Measurements from ENCODE around the gene TFRC.
"Not testable (repeated sequence)": the region's sequence is repeated elsewhere in the genome, so short reads cannot be mapped to it uniquely, and the experiment has no call there.

The TFRC gene

DNA sequence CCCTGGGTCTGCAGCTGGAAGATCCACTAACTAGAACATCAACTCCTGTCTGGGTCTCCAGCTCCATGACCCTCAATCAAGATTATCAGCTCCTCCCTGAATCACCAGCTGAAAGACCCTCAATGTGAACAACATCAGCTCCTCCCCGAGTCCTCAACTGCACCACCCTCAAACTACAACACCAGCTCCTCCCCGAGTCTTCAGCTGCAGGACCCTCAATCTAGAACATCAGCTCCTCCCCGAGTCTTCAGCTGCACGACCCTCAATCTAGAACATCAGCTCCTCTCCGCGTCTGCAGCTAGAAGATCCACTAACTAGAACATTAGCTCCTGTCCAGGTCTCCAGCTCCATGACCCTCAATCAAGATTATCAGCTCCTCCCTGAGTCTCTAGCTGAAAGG is 79.2 kb downstream of the TFRC start:
- not testable (repeated sequence) for DNase-seq

DNA sequence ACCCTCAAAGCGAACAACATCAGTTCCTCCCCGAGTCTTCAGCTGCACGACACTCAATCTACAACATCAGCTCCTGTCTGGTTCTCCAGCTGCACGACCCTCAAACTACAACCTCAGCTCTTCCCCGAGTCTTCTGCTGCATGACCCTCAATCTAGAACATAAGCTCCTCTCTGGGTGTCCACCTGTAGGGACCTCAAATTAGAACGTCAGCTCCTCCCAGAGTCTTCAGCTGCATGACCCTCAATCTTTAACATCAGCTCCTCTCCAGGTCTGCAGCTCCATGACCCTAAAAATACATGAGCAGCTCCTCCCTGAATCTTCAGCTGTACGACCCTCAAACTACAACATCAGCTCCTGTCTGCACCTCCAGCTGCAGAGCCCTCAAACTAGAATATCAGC is 80.7 kb downstream of the TFRC start:
- DNase-seq, result not testable (repeated sequence)

DNA sequence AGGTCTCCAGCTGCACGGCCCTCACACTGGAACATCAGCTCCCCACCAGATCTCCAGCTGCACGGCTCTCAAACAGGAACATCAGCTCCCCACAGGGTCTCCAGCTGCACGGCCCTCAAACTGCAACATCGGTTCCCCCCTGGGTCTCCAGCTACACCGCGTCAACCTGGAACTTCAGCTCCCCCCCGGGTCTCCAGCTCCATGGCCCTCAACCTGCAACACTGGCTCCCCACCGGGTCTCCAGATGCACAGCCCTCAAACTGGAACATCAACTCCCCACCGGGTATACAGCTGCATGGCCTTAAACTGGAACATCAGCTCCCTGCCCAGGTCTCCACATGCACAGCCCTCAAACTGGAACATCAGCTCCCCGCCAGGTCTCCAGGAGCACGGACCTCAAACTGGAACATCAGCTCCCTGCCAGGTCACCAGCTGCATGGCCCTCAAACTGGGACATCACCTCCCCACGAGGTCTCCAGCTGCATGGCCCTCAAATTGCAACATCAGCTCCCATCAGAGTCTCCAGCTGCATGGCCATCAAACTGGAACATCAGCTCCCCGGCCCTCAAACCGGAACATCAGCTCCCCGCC is 81.4 kb downstream of the TFRC start:
- not testable (repeated sequence) for DNase-seq

DNA sequence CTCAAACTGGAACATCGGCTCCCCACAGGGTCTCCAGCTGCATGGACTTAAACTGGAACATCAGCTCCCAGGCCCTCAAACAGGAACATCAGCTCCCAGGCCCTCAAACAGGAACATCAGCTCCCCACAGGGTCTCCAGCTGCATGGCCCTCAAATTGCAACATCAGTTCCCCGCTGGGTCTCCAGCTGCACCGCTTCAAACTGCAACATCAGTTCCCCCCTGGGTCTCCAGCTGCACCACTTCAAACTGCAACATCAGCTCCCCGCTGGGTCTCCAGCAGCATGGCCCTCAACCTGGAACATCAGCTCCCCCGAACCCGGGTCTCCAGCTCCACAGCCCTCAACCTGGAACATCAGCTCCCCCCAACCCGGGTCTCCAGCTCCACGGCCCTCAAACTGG is 82.0 kb downstream of the TFRC start:
- no peak for DNase-seq

All from stimulated activated CD4-positive, alpha-beta T cell treated with anti-CD3 and anti-CD28 coated beads, Interleukin-12 subunit alpha, Interleukin-12 subunit beta, amount 100 ng/mL, for 4 hours (primary cell).